ENCODE results near the gene ARMH3.

DNA sequence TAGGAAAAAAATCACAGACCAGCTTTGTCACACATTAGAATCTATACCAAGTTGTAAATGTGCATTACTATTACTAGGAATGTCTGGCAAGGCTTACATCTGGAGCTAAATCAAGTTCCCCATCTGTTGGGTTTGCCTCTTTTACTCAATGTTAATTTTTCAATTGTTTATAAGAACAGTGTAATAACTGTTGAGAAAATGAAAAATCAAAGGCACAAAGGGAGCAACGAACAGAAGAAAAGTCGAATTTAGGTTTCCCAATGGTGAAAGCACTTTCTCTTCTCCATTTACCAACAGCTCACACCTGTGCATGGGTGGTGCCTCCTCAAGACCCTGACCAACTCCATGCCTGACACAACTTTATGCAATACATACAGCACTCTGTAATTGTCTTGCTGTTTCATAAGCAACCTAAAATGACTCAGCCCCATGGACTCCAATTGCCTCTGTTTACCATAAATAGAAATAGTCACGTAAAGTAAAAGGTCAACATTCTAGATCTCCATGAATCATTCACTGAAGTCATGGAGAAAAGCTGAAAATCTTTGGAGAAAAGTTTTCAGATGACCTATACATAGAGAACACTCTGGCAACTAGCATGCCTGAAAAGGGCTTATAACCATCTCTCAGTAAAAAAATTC is 116.8 kb downstream of the ARMH3 start:
- no peak for TF ChIP-seq SUZ12 (IDR thresholded peaks at IDR 0.05; ENCODE audit: extremely low read depth, insufficient read depth, insufficient read length)
- no peak for TF ChIP-seq ZNF274 (IDR thresholded peaks at IDR 0.05; ENCODE audit: low read depth, low read length)
